Bronchus fibroblast of lung (primary cell): ENCODE results near the gene RNASE4. TPM values are rescaled to one million over a fixed set of nuclear protein-coding genes. Genes with fewer than 3 reads are reported as not detected.

ENCODE experiments used
- total RNA-seq: library from RNA; depleted of rRNA; stranded (reverse); fragments of >200 nt; gene quantifications from 2 replicates; pipeline ENCODE4 v1.2.3, GENCODE V29; 2015

The RNASE4 gene
- 12.1 and 12.9 TPM in 2 replicates for total RNA-seq

GRCh38 chr14:20683891-20684661, at the start of gene RNASE4:
RNASE4 (plus strand) TSS chr14:20684560; CDS start chr14:20699372, 14,812 bp downstream.

GRCh38 chr14:20641591-20641990, 42.8 kb upstream of the RNASE4 start, which contains the start of gene OR6S1:
OR6S1 (minus strand) TSS chr14:20641691; CDS start chr14:20641691, 0 bp downstream.

GRCh38 chr14:20688167-20688839, 3.9 kb downstream of the RNASE4 start, which contains the start of gene ANG:
ANG (plus strand) TSS chr14:20688764; CDS start chr14:20693565, 4,801 bp downstream.

GRCh38 chr14:20745571-20746358, 61.4 kb downstream of the RNASE4 start, which contains the start of gene EDDM3A:
EDDM3A (plus strand) TSS chr14:20745887; CDS start chr14:20747581, 1,694 bp downstream.

Other genes with a start within 250 kb of the RNASE4 start
- gene KLHL33, start 248.4 kb upstream of the RNASE4 start, total RNA-seq: 0.30 and 0.50 TPM in 2 replicates
- gene OSGEP, start 229.7 kb upstream of the RNASE4 start, total RNA-seq: 62.5 and 70.6 TPM in 2 replicates
- 278 and 299 TPM in 2 replicates for gene APEX1, start 229.3 kb upstream of the RNASE4 start, total RNA-seq
- 19.2 and 19.8 TPM in 2 replicates for gene PIP4P1, start 223.1 kb upstream of the RNASE4 start, total RNA-seq
- gene PNP, start 215.2 kb upstream of the RNASE4 start, total RNA-seq: 51.7 and 54.6 TPM in 2 replicates
- gene RNASE10, start 179.0 kb upstream of the RNASE4 start, total RNA-seq: not detected in 2 replicates
- gene RNASE9, start 123.5 kb upstream of the RNASE4 start, total RNA-seq: not detected in 2 replicates
- gene RNASE11, start 96.6 kb upstream of the RNASE4 start, total RNA-seq: not detected in 2 replicates
- gene RNASE12, start 93.2 kb upstream of the RNASE4 start, total RNA-seq: not detected in 2 replicates
- not detected in 2 replicates for gene OR6S1, start 42.9 kb upstream of the RNASE4 start, total RNA-seq
- gene ANG, start 4.2 kb downstream of the RNASE4 start, total RNA-seq: 6.7 and 7.9 TPM in 2 replicates
- not detected in 2 replicates for gene EDDM3A, start 61.3 kb downstream of the RNASE4 start, total RNA-seq
- gene EDDM3B, start 83.8 kb downstream of the RNASE4 start, total RNA-seq: not detected in 2 replicates
- not detected in 2 replicates for gene RNASE6, start 96.7 kb downstream of the RNASE4 start, total RNA-seq
- not detected in 2 replicates for gene RNASE1, start 118.3 kb downstream of the RNASE4 start, total RNA-seq
- not detected in 2 replicates for gene RNASE3, start 206.8 kb downstream of the RNASE4 start, total RNA-seq